ENCODE results near the gene MRGPRG. TPM values are rescaled to one million over a fixed set of nuclear protein-coding genes. Genes with fewer than 3 reads are reported as not detected.

MRGPRG gene
- total and polyA plus RNA-seq, 2 of the 8 experiments (the other 6 are each of a cell fraction or from before 2014, with no cell fraction given), result not detected

DNA sequence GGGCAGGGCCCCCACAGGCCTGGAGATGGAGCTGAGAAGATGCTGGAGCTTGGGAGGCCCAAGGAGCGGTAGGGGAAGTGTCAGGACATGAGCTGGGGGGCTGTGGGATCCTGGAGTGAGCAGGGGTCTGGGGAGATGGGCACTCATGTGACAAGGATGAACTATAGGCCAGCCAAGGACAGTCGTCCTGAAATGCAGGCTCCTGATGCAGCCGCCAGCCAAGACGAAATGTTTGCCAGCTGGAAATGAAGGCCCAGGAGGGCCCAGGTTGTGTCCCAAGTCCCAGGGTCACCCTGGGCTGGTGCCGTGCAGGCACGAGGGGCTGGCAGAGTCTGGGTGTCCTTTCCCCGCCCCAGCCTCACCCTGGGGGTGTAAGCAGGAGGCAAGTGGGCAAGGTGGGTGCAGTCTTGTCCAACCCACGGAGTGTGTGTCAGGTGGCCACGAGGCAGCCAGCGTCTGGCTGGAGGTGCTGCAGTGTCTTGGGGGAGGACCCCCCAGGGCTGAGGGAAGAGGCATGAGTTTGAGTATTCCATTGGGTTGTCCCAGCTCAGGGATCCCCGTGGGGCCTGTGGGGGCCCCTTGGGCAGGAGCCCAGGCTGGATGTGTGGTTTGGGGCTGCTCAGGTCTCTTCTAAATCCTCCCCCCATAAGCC is 21.4 kb downstream of the MRGPRG start (continued):
- no peak for TF ChIP-seq ZNF274 (IDR thresholded peaks at IDR 0.05; ENCODE audit: borderline replicate concordance, extremely low read depth, low read length)
